Epithelial cell of esophagus (primary cell): ENCODE data around the gene CSK.

ENCODE experiments used
- DNase-seq: peaks from one replicate; pipeline ENCODE4 v3.0.0; 2010; ENCODE audit warnings: low read depth
- H3K4me3 ChIP-seq: 2 replicates; pipeline ENCODE4 v1.5.1; 2011; ENCODE audit warnings: mild to moderate bottlenecking, low read length, control low read depth
- CTCF ChIP-seq: IDR thresholded peaks from 2 replicates; pipeline ENCODE4 v1.5.1; 2011; ENCODE audit warnings: low read depth, mild to moderate bottlenecking, low read length, control low read depth, inconsistent platforms; ENCODE audit not compliant: insufficient read depth; ENCODE audit errors: missing control alignments

Gene CSK

GRCh38 chr15:74842581-74843444 lies 60.9 kb downstream of the CSK start, which contains the start of gene ULK3:
TSS of gene ULK3 (minus strand) at chr15:74843156. CDS start at chr15:74843105, 51 bp downstream.
- peak; percentile 22 for TF ChIP-seq CTCF
- DNase-seq = peak; percentile 90

GRCh38 chr15:74843445-74843828 lies 61.6 kb downstream of the CSK start:
- TF ChIP-seq CTCF = no peak
- peak overlapping the region; percentile 30 for H3K4me3 ChIP-seq
- DNase-seq = no peak

More at GRCh38 chr15:74842581-74843444, 60.9 kb downstream of the CSK start, which contains the start of gene ULK3:
- peak within 1 kb of the TSS; percentile 81 for H3K4me3 ChIP-seq

GRCh38 chr15:74843891-74844299 lies 62.0 kb downstream of the CSK start:
- DNase-seq = no peak
- TF ChIP-seq CTCF = no peak
- H3K4me3 ChIP-seq = no peak overlapping the region

GRCh38 chr15:74844319-74845207 lies 62.7 kb downstream of the CSK start:
- no peak for TF ChIP-seq CTCF
- H3K4me3 ChIP-seq = no peak overlapping the region
- DNase-seq = no peak

DNA sequence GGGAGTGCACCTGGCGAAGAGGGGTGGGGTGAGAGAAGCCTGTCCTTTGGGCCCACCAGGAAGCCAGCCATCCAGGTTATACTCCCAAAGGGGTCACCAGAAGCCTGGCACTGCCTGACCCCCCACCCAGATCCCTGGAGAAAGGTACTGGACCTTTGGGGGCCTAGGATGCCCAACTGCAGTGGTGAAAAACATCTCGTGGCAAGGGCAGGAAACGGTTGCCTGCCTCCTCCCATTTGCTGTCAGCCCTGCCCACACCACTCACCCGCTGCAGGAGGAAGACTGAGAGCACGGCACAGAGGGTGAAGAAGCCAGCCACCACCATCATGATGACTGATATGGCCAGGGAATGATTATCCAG lies 63.3 kb downstream of the CSK start:
- H3K4me3 ChIP-seq = no peak overlapping the region
- TF ChIP-seq CTCF = no peak
- DNase-seq = no peak

GRCh38 chr15:74845581-74845980 lies 63.7 kb downstream of the CSK start:
- DNase-seq = no peak
- no peak overlapping the region for H3K4me3 ChIP-seq
- no peak for TF ChIP-seq CTCF
